HUDEP-2 (cell line): Measurements from ENCODE around the gene LRMDA.
"Not testable (repeated sequence)": the region's sequence is repeated elsewhere in the genome, so short reads cannot be mapped to it uniquely, and the experiment has no call there.

Experiments
- DNase-seq, 76 experiments: peaks; one replicate each; lab custom pipeline; 2025; ENCODE audit not compliant: unreplicated experiment in 76 of 76; lab: John Stamatoyannopoulos, UW

The LRMDA gene

DNA sequence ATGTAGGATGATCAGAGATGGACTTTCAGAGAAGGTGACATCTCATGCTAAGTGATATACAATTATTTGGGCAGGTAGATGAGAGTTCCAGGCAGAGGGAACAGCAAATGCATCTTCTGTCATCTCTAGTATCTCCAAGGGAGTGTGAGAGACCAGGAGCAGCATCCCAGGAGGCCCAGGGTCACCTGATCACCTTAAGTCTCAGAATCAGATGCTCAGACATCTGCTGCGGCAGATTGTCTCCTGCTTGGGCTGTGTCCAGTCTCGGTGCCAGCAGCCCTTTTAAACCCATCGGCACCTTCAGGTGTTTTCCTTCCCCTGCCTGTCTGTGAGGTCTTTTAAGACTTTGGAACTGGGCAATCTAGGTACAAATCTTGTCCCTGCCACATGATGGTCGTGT is 690.6 kb downstream of the LRMDA start:
- no peak for DNase-seq

DNA sequence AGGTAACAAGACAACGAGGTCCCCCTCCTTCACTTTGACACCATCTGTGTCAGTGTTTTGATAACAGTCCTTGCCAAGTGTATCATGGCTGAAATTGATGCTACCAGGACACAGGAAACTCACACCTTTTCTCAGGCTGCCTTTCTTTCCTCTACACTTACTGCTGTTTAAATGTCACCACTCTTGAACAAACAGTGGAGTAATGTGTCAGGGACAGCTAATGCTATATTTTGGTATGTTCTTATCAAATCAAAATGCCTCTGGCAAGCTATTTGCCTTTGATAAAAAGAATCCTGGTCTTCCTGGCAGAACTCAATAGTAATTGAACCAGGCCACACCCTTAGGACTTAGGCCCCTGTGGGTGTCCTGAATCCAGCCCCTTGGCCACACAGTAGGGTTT is 692.9 kb downstream of the LRMDA start:
- no peak for DNase-seq

DNA sequence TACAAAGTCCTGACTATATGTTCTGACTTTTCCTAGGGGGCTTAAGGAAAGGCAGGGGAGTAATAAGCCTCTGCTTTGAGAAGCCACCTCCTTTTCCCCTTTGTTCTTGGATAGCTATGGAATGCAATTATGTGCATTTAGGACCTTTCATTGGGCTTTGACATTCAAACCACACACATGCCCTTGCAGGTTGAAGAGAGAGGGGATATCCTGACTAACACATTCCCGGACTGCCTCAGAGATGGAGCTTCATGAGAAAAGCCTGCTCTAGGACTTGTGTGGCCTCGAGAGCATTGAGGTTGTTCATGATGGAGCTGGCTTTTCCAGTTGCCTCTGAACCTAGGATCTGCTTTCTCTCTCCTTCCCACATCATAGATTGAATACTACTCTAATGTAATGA is 694.5 kb downstream of the LRMDA start:
- DNase-seq, result no peak

DNA sequence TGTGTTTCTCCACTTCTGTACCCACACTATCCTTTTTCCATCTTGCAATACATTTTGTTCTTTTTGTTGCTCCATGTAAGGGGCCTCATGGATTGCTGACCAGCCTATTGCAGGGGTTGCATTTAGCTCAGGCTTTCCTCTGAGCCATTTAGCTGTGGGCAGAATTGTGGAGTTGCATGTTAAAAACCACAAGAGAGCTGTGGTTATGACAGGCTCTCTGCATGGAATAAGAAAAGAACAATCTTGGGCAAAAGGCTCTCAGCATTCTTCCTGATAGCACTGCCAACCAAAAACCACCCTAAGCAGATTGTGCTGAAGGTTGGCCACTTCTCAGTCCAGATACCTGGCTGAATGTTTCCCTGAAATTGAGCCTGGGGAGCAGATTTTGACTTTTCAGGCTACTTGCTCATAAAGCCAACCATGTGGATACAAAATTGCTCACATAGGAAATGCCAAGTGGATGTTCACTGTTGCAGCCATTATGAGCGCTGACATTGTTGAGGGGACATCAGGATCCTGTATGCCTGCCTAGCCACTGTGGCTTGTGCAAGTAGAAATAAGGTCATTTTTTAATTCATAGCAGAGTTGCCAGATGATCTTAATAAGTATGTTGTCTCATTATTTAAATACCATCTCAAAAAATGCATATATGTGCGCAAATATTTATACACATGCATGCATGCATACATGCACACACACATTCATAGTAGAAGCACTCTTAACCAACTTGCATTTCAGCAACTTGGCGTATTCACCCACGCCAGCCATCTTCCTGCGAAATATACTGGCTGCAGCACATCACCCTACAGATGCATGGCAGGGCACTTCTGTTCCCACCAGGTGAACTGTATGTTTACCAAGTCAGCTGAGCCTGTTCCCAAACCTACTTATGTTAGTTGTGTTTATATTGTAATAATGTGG is 695.4 kb downstream of the LRMDA start:
- no peak for DNase-seq

DNA sequence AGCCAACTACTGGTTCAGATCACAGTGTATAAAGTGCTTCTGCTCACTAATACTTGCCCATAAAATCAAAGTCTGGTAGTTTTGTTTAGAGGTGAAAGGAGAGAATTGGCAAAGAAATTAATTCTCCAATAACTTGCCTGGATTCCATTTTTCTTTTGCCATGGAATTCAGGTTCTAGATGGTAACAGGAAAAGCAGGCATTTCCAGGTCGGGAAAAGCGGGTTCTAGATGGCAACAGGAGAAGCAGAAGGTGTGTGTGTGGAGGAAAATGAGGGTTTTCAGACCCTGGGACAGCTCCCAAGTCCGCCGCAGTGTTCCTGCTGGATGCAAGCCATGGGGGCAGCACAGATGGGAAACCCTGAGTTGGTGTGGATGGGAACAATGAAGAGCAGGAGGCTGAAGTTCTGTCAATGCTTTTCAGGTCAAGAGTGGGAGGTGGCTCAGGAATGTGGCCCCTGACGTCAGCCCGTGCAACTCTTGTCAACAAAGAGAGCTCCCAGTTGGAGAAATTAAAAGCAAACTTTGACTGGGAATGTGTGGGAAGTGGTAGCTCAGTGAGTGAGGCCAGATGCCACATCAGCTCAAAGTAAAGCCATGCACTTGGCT is 696.7 kb downstream of the LRMDA start:
- no peak for DNase-seq

DNA sequence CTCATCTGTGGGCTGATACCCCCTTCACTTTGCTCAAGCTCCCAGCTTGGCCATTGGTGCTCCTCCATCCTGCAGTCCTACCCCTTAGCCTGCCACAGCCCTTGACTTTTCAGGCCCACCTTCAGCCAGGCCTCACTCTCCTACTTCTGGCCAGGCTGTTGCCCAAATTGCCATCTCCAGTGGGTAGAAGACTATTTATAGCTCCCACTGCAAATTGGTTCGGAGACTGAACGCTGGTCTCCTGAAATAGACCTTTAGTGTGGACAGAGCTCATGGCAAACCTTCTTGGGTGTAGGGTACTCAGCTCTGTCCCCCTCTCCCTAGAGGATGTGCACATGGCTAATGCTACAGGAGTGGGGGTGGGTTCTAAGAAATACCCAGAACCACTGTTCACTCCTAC is 697.8 kb downstream of the LRMDA start:
- DNase-seq, result no peak

DNA sequence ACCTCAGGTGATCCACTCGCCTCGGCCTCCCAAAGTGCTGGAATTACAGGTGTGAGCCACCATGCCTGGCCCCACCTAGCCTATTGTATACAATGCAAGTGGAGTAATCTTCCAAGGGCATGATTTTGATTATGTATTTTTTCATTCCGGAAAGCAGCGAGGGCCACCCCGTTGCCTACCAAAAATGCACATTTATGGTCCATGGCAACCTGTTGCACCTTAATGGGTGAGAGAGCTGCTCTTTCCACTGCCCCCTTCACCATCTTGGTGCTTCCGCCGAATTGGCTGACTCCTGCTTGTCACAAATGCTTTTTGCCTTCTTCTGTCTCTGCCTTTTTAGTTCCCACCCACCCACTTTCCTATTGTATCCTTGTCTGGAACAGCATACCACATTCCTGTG is 699.5 kb downstream of the LRMDA start:
- no peak for DNase-seq

DNA sequence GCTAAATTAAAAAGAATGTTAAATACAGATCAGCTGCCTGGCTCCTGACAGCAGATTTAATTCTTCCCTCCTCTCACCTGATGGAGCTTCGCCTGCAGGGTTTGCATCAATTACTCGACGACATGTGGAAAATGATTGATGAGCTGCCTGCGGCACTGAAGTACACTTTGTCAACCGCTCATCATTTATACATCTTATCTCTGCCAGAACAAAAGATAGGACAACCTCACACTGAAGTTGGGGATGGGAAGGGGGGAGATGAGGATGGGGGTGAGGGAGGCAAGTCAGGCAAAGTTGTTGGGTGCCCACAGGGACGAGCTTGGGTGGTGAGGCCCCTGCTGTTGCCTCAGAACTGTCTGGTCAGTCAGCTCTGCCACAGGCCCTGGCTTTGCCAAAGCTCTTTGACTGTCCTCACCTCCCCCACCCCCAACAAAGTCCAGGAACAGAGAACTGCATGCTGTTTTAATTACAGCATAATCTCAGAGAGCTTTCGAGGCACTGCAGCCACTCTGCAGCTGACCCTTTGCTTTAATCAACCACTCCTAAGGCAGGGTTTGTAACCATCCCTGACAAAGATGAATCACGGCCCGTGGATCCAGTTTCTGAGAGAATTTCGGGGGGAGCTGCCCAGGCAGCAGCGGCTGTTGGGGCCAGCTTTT is 702.3 kb downstream of the LRMDA start:
- no peak for DNase-seq

DNA sequence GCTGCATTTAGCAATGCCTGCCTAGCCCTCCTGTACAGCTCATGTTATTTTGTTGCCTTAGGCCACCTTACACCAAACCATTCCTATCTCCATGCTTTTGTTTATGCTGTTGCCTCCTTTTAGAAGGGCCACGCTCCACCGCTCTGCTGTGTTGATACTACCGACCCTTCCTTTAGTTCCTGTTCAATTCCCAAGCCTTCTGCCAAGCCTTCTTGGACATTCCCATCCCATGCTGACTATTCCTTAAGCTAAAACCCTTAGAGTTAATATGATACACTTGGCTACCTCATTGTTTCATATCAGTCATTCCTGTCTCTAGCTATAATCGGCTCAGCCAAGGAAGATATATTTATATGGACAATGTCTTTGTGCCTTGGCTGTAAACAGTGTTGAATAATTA is 705.5 kb downstream of the LRMDA start:
- no peak for DNase-seq

DNA sequence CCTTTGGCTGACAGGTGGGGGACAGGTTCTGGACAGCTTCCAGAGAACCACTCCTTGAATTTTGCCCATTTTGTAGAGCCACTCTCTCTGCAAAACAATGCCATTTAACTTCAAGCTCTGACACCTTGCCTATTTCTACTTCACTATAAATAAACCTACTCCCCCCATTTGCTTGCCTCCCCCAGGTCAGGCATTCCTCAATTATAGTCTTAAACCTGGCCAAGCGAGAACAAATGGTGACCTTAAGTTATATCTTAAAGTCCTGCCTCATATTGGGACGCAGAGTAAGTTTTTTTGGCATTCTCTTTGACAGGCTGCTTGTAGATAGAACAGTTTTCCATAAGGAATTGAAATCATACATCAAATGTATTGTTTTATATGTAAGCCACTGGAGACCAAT is 706.9 kb downstream of the LRMDA start:
- no peak for DNase-seq

DNA sequence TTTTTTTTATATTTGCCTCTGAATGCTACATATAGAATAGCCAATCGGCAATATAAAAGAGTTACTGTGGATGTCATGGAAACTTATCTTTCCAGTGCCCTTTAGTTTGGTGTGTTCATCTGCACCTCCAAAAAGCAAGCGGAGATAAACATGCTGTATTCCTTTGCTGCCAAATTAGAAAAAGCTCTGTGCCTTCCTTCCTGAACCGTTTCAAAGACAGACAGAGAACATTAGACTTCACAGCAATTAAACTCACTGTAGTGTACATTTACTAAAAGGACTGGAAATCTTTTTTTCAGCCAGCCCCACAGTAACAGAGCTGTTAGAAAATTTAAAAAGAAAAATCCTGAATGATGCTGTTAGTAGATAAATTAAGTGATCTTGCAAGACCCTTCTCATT is 707.5 kb downstream of the LRMDA start:
- no peak for DNase-seq

DNA sequence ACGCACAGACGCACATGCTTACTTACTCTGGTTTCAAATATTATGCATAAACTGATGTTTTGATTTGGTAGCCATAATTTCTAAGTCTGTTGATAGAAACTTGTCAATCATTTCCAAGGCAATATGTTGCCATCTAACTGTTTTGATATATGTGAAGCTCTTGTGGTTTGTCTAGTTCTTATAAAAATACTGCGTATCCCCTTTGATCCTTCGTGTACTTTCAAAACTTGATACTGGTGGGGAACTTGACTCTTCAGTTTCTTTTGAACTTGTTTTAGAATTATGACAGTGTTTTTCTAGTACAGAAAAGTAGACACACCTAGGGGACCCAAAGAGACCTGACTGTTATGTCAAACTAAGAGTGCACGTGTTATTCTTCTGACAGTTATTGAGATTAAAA is 708.0 kb downstream of the LRMDA start:
- DNase-seq, result no peak

DNA sequence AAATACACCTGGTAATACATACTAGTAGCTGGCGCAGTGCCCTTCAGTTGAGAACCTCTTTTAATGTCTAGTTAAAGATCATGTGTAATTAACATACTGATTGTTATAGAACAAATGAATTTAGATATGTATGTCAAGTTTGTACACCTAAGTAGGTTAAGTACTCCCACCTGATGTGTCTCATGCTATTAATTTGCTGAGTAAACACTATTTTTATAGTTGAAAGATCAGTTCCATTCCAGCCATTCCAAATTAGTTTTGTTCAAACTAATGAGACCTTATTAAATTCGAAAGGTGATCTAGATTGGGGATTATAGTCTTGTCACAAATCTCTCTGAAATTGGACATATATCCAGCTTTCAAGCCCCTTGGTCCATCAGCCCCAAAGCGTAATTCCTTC is 710.0 kb downstream of the LRMDA start:
- no peak for DNase-seq

DNA sequence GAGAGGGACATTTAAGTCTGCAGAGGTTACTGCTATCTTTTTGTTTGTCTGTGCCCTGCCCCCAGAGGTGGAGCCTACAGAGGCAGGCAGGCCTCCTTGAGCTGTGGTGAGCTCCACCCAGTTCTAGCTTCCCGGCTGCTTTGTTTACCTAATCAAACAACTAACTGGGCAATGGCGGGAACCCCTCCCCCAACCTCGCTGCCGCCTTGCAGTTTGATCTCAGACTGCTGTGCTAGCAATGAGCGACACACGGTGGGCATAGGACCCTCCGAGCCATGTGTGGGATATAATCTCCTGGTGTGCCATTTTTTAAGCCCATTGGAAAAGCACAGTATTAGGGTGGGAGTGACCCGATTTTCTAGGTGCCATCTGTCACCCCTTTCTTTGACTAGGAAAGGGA is 716.8 kb downstream of the LRMDA start:
- not testable (repeated sequence) for DNase-seq

DNA sequence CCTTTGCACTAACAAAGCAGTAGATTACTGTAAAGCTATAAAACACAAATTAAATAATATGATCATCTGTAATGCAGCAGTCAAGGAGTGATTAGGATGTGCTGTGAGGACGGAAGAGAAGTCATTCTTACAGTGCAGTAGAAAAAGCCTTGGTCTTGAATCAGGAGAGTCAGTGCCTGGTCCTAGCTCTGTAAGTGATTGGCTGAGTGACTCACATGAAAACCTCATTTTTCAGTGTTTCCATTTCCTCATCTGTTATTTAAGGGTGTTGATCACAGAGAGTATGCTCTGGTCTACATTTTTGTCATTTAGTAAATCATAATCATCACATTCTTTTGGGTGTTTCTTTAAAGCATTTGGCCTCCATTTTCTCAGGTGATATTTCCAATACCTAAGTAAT is 717.8 kb downstream of the LRMDA start:
- DNase-seq, result no peak

DNA sequence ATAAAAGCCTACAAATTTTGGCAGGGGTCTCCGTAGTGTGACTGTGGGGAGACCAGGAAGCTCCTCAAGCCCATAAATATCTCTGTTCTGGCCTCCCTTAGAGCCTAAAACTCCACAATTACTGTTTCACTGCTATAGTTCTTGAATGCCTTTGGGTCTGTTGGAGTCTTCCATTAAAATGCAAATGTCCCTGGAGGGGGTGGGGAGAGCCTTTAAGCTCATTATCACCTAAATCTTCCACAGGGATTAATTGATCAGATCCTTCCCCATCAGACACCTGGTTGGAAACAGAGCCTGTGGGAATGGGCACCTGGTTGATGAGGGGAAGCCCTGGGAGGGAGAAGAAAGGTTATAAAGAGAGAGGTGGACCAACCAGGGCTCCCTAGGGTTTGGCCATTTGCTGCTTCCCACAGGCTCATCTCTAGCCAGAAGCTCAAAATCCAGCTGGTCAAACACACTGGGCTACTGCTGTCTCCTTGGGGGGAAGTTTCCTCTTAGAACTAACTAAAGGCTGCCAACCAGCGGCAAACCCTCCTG is 718.2 kb downstream of the LRMDA start:
- no peak for DNase-seq

DNA sequence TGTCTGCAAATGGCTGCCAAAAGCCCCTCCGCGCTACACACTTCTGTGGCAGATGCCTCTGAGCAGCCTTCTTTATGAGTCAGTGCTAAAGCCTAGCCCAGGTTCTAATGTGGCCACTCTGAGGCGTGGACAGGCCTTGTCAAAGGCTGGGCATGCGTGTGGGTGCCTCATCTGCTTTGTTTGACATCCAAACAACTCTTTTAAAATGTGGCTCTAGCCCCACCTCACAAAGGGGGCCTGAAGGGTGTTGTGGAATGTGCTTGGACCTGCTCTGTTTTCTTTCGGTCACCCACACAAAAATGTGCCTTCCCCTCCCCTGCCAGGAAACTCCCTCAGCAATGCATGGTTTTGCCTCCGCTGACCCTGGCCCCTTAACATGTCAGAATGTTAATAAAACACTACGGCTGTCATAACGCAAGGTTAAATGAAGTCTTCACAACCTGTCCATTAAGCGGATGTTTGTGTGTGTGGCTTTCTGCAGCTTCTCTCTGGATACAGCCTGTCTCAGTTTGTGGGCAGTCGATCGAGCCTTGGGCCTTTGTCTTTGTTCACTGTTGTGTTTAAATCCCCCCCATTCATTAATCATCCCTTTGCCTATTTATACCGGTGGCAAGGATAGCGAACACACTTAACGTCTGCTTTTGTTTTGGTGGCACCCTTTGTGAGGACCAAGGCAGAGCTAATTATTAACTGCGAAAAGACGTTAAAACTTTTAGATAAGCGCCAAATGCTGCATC is 718.9 kb downstream of the LRMDA start:
- DNase-seq, result no peak

DNA sequence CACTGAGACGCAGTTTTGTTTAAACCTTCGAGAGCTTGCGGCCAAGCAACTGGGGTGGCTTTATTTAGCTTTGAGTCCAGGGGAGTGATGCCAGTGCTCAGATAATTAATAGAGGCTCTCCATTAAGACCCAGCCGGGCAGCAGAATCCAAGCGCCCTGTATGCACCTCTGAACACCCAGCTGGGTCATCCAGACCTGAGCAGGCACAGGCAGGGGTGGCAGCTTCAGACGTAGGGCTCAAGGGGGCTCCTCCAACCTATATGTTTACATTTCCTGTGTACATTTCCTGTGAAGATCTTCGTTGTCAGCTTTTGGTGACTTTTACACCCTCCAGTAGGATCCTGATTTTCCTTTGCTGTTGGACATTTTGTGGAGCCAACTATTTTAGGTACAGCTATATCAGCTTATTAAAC is 719.5 kb downstream of the LRMDA start:
- DNase-seq, result no peak

DNA sequence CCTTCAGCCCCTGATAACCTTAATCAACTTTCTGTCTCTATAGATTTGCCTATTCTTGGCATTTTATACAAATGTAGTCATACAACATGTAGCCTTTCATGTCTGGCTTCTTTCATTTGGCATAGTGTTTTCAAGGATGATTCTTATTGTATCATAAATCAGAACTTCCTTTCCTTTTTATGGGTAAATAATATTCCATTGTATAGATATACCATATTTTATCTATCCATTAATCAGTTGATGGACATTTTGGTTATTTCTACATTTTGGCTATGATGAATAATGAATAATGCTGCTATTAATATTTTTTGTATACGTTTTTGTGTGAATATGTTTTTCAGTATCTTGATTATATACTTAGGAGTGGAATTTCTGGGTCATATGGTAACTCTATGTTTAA is 720.8 kb downstream of the LRMDA start:
- no peak for DNase-seq

DNA sequence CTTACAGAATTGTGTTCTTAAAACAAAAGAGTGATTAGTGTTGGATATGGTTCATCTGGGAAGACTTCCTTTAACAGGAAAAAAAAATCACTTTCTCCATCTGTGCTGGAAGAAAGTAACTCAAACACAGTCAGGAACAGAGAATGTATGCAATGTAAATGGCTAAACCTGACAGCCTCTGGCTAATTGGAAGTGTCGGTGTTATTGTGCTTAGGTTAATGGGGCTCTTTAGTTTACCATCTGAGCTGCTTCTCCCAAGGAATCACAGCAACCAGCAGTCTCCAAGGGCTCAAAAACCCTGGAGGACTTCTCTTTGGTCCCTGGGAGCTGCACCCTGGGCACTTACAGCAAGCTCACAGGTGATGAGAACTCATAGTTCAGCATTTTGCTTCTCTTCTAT is 724.5 kb downstream of the LRMDA start:
- no peak for DNase-seq
